Activated CD4-positive, alpha-beta T cell treated with anti-CD3 and anti-CD28 coated beads, Interleukin-2, Interleukin-4, amounts not matched to agents 100 ng/mL and 50 ng/mL, durations not matched to agents 16 hours and 8 hours (primary cell): Measurements from ENCODE around the gene WWOX.

Experiments used
- DNase-seq: peaks from one replicate; pipeline ENCODE4 v3.0.0-alpha.2; 2020; ENCODE audit warnings: low spot score

WWOX gene

GRCh38 chr16:78995441-78995840, 896.0 kb downstream of the WWOX start:
- no peak for DNase-seq

GRCh38 chr16:78996790-78997189, 897.3 kb downstream of the WWOX start:
- no peak for DNase-seq

GRCh38 chr16:78998879-78999278, 899.4 kb downstream of the WWOX start:
- no peak for DNase-seq

- no peak for DNase-seq
Observed at GRCh38 chr16:79001156-79001967, 901.9 kb downstream of the WWOX start.

GRCh38 chr16:79003026-79003609, 903.7 kb downstream of the WWOX start:
- DNase-seq = no peak

GRCh38 chr16:79004309-79004708, 904.9 kb downstream of the WWOX start:
- no peak for DNase-seq

- DNase-seq = no peak
Observed at GRCh38 chr16:79005096-79005495, 905.6 kb downstream of the WWOX start.

GRCh38 chr16:79006206-79006605, 906.8 kb downstream of the WWOX start:
- no peak for DNase-seq

- no peak for DNase-seq
Observed at GRCh38 chr16:79006765-79007164, 907.3 kb downstream of the WWOX start.

- DNase-seq = peak; percentile 73
Observed at GRCh38 chr16:79007614-79008013, 908.2 kb downstream of the WWOX start.

GRCh38 chr16:79008036-79008868, 908.8 kb downstream of the WWOX start:
- peak; percentile 46 for DNase-seq

GRCh38 chr16:79008869-79009179, 909.4 kb downstream of the WWOX start:
- DNase-seq = no peak

GRCh38 chr16:79009896-79010295, 910.4 kb downstream of the WWOX start:
- no peak for DNase-seq

- no peak for DNase-seq
Observed at GRCh38 chr16:79011282-79011681, 911.8 kb downstream of the WWOX start.

- no peak for DNase-seq
Observed at GRCh38 chr16:79012671-79013434, 913.4 kb downstream of the WWOX start.

GRCh38 chr16:79013930-79014660, 914.6 kb downstream of the WWOX start:
- DNase-seq = no peak

GRCh38 chr16:79018650-79019429, 919.4 kb downstream of the WWOX start:
- peak; percentile 15 for DNase-seq

GRCh38 chr16:79019431-79019830, 920.0 kb downstream of the WWOX start:
- no peak for DNase-seq

GRCh38 chr16:79021991-79022630, 922.7 kb downstream of the WWOX start:
- no peak for DNase-seq

- no peak for DNase-seq
Observed at GRCh38 chr16:79026117-79026516, 926.7 kb downstream of the WWOX start.
